Mesendoderm (in vitro differentiated cells): Measurements from ENCODE around the gene PPIF.

Experiments
- DNase-seq: peaks from one replicate; pipeline ENCODE4 v3.0.0; 2013
- H2AK5ac ChIP-seq: 2 replicates; pipeline ENCODE4 v1.6.1; 2013; ENCODE audit warnings: low read length, inconsistent platforms
- H2BK120ac ChIP-seq: 2 replicates; pipeline ENCODE4 v1.6.1; 2013; ENCODE audit warnings: low read depth, mild to moderate bottlenecking, low read length, moderate library complexity, mixed read lengths
- H2BK15ac ChIP-seq: replicated peaks from 2 replicates; pipeline ENCODE4 v1.6.1; 2013; ENCODE audit warnings: low read depth, mild to moderate bottlenecking, moderate library complexity
- H2BK5ac ChIP-seq: 2 replicates; pipeline ENCODE4 v1.6.1; 2013; ENCODE audit warnings: low read length, inconsistent platforms
- H3K18ac ChIP-seq: 2 replicates; pipeline ENCODE4 v1.6.1; 2013; ENCODE audit warnings: mild to moderate bottlenecking, low read length, mixed read lengths
- H3K23ac ChIP-seq: one replicate; pipeline ENCODE4 v1.6.1; 2013; ENCODE audit warnings: low read length
- H3K27ac ChIP-seq: 2 replicates; pipeline ENCODE4 v1.5.1; 2013; ENCODE audit warnings: low read depth, mild to moderate bottlenecking, inconsistent platforms, low read length, moderate library complexity
- H3K27me3 ChIP-seq: 2 replicates; pipeline ENCODE4 v1.6.1; 2013; ENCODE audit warnings: low read length, control low read depth, mild to moderate bottlenecking, inconsistent platforms; ENCODE audit not compliant: insufficient read depth, poor library complexity
- H3K36me3 ChIP-seq: 2 replicates; pipeline ENCODE4 v1.6.1; 2013; ENCODE audit warnings: low read length, inconsistent platforms; ENCODE audit not compliant: control insufficient read depth, insufficient read depth
- H3K4ac ChIP-seq: one replicate; pipeline ENCODE4 v1.6.1; 2013; ENCODE audit warnings: low read depth, mild to moderate bottlenecking, low read length, moderate library complexity
- H3K4me1 ChIP-seq: 2 replicates; pipeline ENCODE4 v1.6.1; 2013; ENCODE audit warnings: low read depth, low read length, inconsistent platforms; ENCODE audit not compliant: control insufficient read depth
- H3K4me2 ChIP-seq: 2 replicates; pipeline ENCODE4 v1.6.1; 2013; ENCODE audit warnings: low read length
- H3K4me3 ChIP-seq: 2 replicates; pipeline ENCODE4 v1.5.1; 2013; ENCODE audit warnings: mild to moderate bottlenecking, low read length
- H3K56ac ChIP-seq: one replicate; pipeline ENCODE4 v1.6.1; 2013; ENCODE audit warnings: low read length
- H3K79me1 ChIP-seq: 2 replicates; pipeline ENCODE4 v1.6.1; 2013; ENCODE audit warnings: low read length, inconsistent platforms
- H3K79me2 ChIP-seq: 2 replicates; pipeline ENCODE4 v1.6.1; 2013; ENCODE audit warnings: mild to moderate bottlenecking, low read length; ENCODE audit not compliant: control insufficient read depth, insufficient read depth
- H3K9ac ChIP-seq: 2 replicates; pipeline ENCODE4 v1.6.1; 2013; ENCODE audit warnings: low read length, inconsistent platforms
- H4K5ac ChIP-seq: one replicate; pipeline ENCODE4 v1.6.1; 2013; ENCODE audit warnings: low read length
- H4K8ac ChIP-seq: one replicate; pipeline ENCODE4 v1.6.1; 2013; ENCODE audit warnings: low read depth, mild to moderate bottlenecking, control low read depth, low read length, moderate library complexity
- WGBS: extraction: QIAGEN DNeasy Blood & Tissue Kit; methylation state at CpG from one replicate; pipeline ENCODE4 v1.1.7; 2013; ENCODE audit warnings: low lambda C conversion rate, missing lambda C conversion rate; ENCODE audit not compliant: insufficient coverage; ENCODE audit errors: extremely low coverage; 5-methylcytosine and 5-hydroxymethylcytosine counted together

PPIF gene

DNA sequence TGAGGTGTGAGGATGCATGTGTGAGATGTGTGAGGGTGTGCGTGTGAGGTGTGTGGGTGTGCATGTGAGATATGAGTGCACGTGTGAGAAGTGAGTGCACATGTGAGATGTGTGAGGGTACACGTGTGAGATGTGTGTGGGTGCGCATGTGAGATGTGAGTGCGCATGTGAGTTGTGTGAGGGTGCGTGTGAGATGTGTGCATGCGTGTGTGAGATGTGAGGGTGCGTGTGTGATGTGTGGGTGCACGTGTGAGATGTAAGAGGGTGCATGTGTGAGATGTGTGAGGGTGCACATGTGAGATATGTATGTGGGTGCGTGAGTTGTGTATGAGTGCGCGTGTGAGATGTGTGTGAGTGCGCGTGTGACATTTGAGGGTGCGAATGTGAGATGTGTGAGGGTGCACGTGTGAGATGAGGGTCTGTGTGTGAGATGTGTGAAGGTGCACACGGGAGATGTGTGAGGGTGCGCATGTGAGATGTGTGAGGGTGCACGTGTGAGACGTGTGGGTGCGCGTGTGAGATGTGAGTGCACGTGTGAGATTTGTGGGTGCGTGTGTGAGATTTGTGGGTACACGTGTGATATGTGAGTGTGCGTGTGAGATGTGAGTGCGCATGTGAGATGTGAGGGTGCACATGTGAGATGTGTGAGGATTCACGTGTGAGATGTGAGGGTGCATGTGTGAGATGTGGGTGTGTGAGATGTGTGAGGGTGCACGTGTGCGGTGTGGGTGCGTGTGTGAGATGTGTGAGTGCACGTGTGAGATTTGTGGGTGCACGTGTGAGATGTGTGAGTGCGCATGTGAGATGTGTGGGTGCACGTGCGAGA is 30.5 kb downstream of the PPIF start:
- Histone ChIP-seq H3K36me3 (no peaks in the 10 kb centered on the region), H3K79me1 (no peaks in the 10 kb centered on the region), H2BK15ac (no peak overlapping the region), H2BK5ac (no peak overlapping the region), H3K4me3 (no peak overlapping the region), H3K4me1 (no peaks in the 10 kb centered on the region), H3K56ac (no peak overlapping the region), H3K23ac (no peak overlapping the region), H4K5ac (no peak overlapping the region), H3K4me2 (no peak overlapping the region), H3K27ac (no peak overlapping the region), H3K18ac (no peak overlapping the region), H3K27me3 (no peaks in the 10 kb centered on the region), H4K8ac (no peak overlapping the region), H2AK5ac (no peak overlapping the region), H3K79me2 (no peaks in the 10 kb centered on the region), H3K4ac (no peak overlapping the region), H2BK120ac (no peak overlapping the region), H3K9ac (no peak overlapping the region)
- 100% methylated on average over 14 of the region's 36 CpGs for WGBS
- DNase-seq: no peak

GRCh38 chr10:79378383-79378646 is 31.0 kb downstream of the PPIF start:
- H3K27me3 ChIP-seq: no peaks in the 10 kb centered on the region
- 100% methylated on average over 6 of the region's 7 CpGs for WGBS
- H3K9ac ChIP-seq: no peak overlapping the region
- no peak overlapping the region for H3K27ac ChIP-seq
- H3K79me2 ChIP-seq: no peaks in the 10 kb centered on the region
- no peaks in the 10 kb centered on the region for H3K79me1 ChIP-seq
- no peaks in the 10 kb centered on the region for H3K36me3 ChIP-seq
- no peak overlapping the region for H4K8ac ChIP-seq
- H2BK5ac ChIP-seq: no peak overlapping the region
- no peak overlapping the region for H3K18ac ChIP-seq
- no peak for DNase-seq
- no peak overlapping the region for H2BK15ac ChIP-seq
- H4K5ac ChIP-seq: no peak overlapping the region
- H2BK120ac ChIP-seq: no peak overlapping the region
- no peak overlapping the region for H3K23ac ChIP-seq
- H3K4me1 ChIP-seq: no peaks in the 10 kb centered on the region
- no peak overlapping the region for H3K4ac ChIP-seq
- H3K56ac ChIP-seq: no peak overlapping the region
- H3K4me3 ChIP-seq: no peak overlapping the region
- H3K4me2 ChIP-seq: no peak overlapping the region
- no peak overlapping the region for H2AK5ac ChIP-seq

DNA sequence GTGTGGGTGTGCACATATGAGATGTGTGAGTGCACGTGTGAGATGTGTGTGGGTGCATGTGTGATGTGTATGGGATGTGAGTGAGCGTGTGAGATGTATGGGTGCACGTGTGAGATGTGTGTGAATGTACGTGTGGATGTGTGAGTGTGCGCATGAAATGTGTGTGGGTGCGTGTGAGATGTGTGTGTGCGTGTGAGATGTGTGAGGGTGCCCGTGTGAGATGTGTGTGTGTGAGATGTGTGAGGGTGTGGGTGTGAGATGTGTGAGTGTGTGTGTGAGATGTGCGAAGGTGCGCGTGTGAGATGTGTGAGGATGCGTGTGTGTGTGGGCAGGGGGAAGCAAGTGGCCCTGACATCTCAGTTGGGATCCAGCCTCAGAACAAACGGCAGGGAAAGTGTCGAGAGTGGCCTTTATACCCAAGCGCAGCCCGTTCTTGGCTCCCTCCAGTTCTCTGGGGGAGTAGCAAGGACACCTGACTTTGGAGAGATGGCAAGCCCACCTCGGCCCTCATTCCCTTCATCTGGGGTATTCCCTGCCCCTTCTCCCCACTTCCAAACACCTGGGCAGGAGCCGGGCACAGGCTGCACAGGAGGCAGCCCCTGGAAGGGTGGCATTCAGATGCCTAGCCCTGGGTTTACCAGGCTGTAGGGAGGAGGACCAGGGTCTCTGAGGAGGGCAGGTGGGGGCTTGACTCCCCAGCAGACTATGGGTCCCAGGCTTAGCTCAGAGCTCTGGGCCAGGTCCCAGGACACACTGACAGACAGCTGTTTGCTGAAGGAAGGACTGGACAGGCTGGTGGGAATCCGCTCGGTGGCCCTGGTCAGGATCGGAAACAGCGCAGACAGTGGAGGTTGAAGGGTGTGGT is 31.6 kb downstream of the PPIF start:
- Histone ChIP-seq H3K4me2 (no peak overlapping the region), H2BK5ac (no peak overlapping the region), H3K79me2 (no peaks in the 10 kb centered on the region), H3K4me1 (no peaks in the 10 kb centered on the region), H2BK120ac (no peak overlapping the region), H3K18ac (no peak overlapping the region), H4K5ac (no peak overlapping the region), H4K8ac (no peak overlapping the region), H2BK15ac (no peak overlapping the region), H3K36me3 (no peaks in the 10 kb centered on the region), H3K4me3 (no peak overlapping the region), H3K27me3 (no peaks in the 10 kb centered on the region), H3K56ac (no peak overlapping the region), H3K9ac (no peak overlapping the region), H3K79me1 (no peaks in the 10 kb centered on the region), H2AK5ac (no peak overlapping the region), H3K4ac (no peak overlapping the region), H3K27ac (no peak overlapping the region), H3K23ac (no peak overlapping the region)
- 100% methylated on average over 11 of the region's 22 CpGs for WGBS
- DNase-seq: no peak

DNA sequence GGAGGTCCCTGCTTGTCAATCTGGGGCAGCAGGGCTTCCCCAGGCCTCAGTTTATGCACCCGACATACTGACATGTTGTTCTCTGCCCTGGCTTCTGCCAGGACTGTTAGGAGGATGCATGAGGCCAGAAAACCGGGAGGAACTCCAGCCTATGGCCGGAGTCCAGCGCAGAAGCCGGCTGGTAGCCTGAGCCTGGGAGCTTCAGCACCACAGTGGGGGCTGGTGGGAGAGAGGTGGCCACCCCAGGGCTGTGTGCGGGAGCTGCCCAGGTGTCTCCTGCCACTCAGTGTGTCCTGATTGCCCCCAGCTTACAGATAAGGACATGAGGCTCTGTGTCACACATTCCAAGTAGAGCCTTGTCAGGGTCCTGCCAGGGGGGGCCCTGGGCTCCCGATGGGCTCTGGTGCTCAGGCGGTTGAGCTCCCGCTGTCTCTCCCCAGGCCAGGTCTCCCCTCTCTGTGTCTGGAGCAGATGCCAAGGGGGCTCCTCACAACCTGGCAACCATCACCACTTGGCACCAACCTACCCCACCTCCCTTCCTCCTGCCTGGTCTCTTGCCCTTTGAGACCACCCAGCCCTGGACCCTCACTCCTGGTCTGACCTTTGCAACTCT is 32.3 kb downstream of the PPIF start:
- DNase-seq: no peak
- no CpG with 5 or more reads among the region's 9 CpGs for WGBS
- H3K4me3 ChIP-seq: no peak overlapping the region
- no peak overlapping the region for H3K23ac ChIP-seq
- no peaks in the 10 kb centered on the region for H3K79me1 ChIP-seq
- H3K18ac ChIP-seq: no peak overlapping the region
- no peaks in the 10 kb centered on the region for H3K36me3 ChIP-seq
- H4K8ac ChIP-seq: no peak overlapping the region
- no peak overlapping the region for H4K5ac ChIP-seq
- no peak overlapping the region for H3K27ac ChIP-seq
- H2AK5ac ChIP-seq: no peak overlapping the region
- H3K9ac ChIP-seq: no peak overlapping the region
- no peaks in the 10 kb centered on the region for H3K79me2 ChIP-seq
- no peak overlapping the region for H2BK120ac ChIP-seq
- no peaks in the 10 kb centered on the region for H3K4me1 ChIP-seq
- no peak overlapping the region for H3K4me2 ChIP-seq
- H3K4ac ChIP-seq: no peak overlapping the region
- no peak overlapping the region for H3K56ac ChIP-seq
- no peak overlapping the region for H2BK15ac ChIP-seq
- H3K27me3 ChIP-seq: no peaks in the 10 kb centered on the region
- no peak overlapping the region for H2BK5ac ChIP-seq

DNA sequence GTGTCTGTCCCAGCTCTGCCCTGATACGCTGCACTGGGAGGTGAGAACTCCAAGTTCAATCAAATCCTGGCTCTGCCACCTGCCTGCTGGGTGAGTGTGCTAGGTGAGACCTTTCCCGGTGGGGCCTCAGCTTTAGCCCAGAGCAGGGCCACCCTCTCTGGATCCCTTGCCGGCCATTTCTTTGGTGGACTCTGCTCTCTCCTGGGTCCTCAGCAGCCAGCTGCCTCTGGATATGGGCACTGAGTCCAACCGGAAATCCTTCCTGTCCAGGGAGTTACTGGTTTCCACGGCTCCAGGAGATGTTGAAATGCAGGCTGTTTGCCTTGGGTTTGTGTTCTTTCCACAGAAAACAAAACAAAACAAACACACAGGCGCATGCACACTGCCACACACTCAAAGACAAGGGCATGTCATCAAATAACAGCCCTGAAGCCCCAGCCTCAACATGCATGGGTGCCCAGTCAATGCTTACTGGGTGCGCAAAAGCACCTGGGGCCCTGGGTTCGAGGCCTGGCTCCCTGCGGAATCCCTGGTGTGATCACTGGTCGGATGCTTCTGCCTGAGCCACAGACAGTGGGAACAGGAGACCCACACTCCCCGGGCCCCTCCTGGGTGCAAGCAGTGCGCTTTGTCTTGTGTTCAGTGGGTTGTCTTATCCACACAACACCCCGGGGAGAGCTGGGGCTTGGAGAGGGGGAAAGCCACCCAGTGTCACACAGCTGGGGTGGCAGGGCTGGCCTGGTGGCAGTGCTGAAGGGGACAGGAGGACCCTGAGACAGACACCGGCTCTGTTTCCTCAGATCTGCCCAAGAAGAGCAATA is 33.1 kb downstream of the PPIF start:
- H3K27ac ChIP-seq: no peak overlapping the region
- no peaks in the 10 kb centered on the region for H3K4me1 ChIP-seq
- no peak overlapping the region for H3K4ac ChIP-seq
- DNase-seq: no peak
- H3K79me1 ChIP-seq: no peaks in the 10 kb centered on the region
- no peak overlapping the region for H3K4me3 ChIP-seq
- H3K56ac ChIP-seq: no peak overlapping the region
- no peak overlapping the region for H4K5ac ChIP-seq
- H2BK5ac ChIP-seq: no peak overlapping the region
- no peak overlapping the region for H3K9ac ChIP-seq
- H3K18ac ChIP-seq: no peak overlapping the region
- H3K79me2 ChIP-seq: no peaks in the 10 kb centered on the region
- H3K36me3 ChIP-seq: no peaks in the 10 kb centered on the region
- WGBS: no CpG with 5 or more reads among the region's 14 CpGs
- no peak overlapping the region for H3K4me2 ChIP-seq
- H3K23ac ChIP-seq: no peak overlapping the region
- H4K8ac ChIP-seq: no peak overlapping the region
- H2AK5ac ChIP-seq: no peak overlapping the region
- no peak overlapping the region for H2BK120ac ChIP-seq
- no peaks in the 10 kb centered on the region for H3K27me3 ChIP-seq
- H2BK15ac ChIP-seq: no peak overlapping the region
